Right ventricle myocardium inferior (tissue), 1 donor: Measurements from ENCODE around the gene EIF5A. TPM values are rescaled to one million over a fixed set of nuclear protein-coding genes. Genes with fewer than 3 reads are reported as not detected.

Experiments
- ATAC-seq: fragments of 200-7000 bp; cut with Tn5 transposase; one replicate; pipeline ENCODE4 v1.9.1; 2020; ENCODE audit warnings: mild to moderate bottlenecking, moderate library complexity
- DNase-seq: peaks from one replicate; pipeline ENCODE4 v3.0.0; 2021; ENCODE audit errors: missing footprints
- intact Hi-C: fragments of 100-400 bp; cut with DNase I; formaldehyde crosslinking; loops from one replicate; pipeline ENCODE4 v1.11.0; 2022
- long read RNA-seq: library from polyadenylated mRNA; unstranded; transcript quantifications from one replicate; pipeline ENCODE4 v2.0.0, GENCODE V29; 2021
- total RNA-seq: library from RNA; stranded (reverse); fragmentation: NEBNext Ultra II Directional; extraction: Animal tissue kit (Norgen Biotek cat#: 25700); gene quantifications from one replicate; pipeline ENCODE4 v1.2.1, GENCODE V29; 2021
- donor health status: DM: no; HTN: yes; CAD: no; lungs with severe emphysema.

Gene EIF5A
- total RNA-seq: 326 TPM
- long read RNA-seq, transcript EIF5A-202 (6 exons, 1,511 nt): major isoform, 128 of 151 reads
- long read RNA-seq, partial matches to known transcripts: 8 of 151 reads
- long read RNA-seq, other reads (novel, unspliced or antisense): 8 of 151 reads

GRCh38 chr17:7306911-7307685, at the start of gene EIF5A:
Gene EIF5A, plus strand, starts transcription at chr17:7307628. Its CDS starts 2,008 bp downstream, at chr17:7309636.
- peak; percentile 96 for ATAC-seq
- DNase-seq: peak; percentile 100
- intact Hi-C loops: loop anchor here (5.0 kb wide), 1 partner anchor 65 kb away; the partner anchor contains the start of gene GABARAP

- DNase-seq (no peak), ATAC-seq (no peak)
- intact Hi-C loops: loop anchor here (10.0 kb wide), 1 partner anchor 306 kb away; the partner anchor contains the start of gene SENP3
These were observed 48.5 kb upstream of the EIF5A start for GRCh38 chr17:7258731-7259554.

- intact Hi-C loops: loop anchor here (10.0 kb wide), 1 partner anchor 305 kb away; the partner anchor contains the start of gene SENP3
- ATAC-seq (no peak), DNase-seq (no peak)
These were observed 47.9 kb upstream of the EIF5A start for GRCh38 chr17:7259555-7259889.

- ATAC-seq (peak; percentile 9), DNase-seq (no peak)
- intact Hi-C loops: no loop called here
These were observed 47.3 kb upstream of the EIF5A start for GRCh38 chr17:7260151-7260550.

- DNase-seq (peak; percentile 76), ATAC-seq (peak; percentile 54)
- intact Hi-C loops: no loop called here
These were observed 46.6 kb upstream of the EIF5A start for GRCh38 chr17:7260651-7261378.

- DNase-seq (no peak), ATAC-seq (peak; percentile 27)
- intact Hi-C loops: no loop called here
These were observed 45.8 kb upstream of the EIF5A start for GRCh38 chr17:7261379-7262191.

- no peak for DNase-seq
- intact Hi-C loops: no loop called here
- ATAC-seq: no peak
These were observed 45.1 kb upstream of the EIF5A start, which contains the start of gene CLDN7 for GRCh38 chr17:7262192-7262934. Gene CLDN7, minus strand, starts transcription at chr17:7262478. Its CDS starts 435 bp downstream, at chr17:7262043.

GRCh38 chr17:7262935-7263800, 44.3 kb upstream of the EIF5A start:
- peak; percentile 15 for ATAC-seq
- no peak for DNase-seq

GRCh38 chr17:7263801-7264078, 43.7 kb upstream of the EIF5A start:
- no peak for DNase-seq
- intact Hi-C loops: no loop called here
- no peak for ATAC-seq

More at GRCh38 chr17:7262935-7263800, 44.3 kb upstream of the EIF5A start:
- intact Hi-C loops: no loop called here

GRCh38 chr17:7266784-7267183, 40.6 kb upstream of the EIF5A start:
- intact Hi-C loops: no loop called here
- DNase-seq: no peak
- no peak for ATAC-seq

- intact Hi-C loops: no loop called here
- ATAC-seq (no peak), DNase-seq (no peak)
These were observed 28.0 kb upstream of the EIF5A start for GRCh38 chr17:7279448-7279847.

- DNase-seq: peak; percentile 87
- peak; percentile 68 for ATAC-seq
- intact Hi-C loops: loop anchor here (1.0 to 2.0 kb wide), 4 partner anchors 16 to 66 kb away; partner anchors contain the start of genes ELP5 and GABARAP
These were observed 26.8 kb upstream of the EIF5A start for GRCh38 chr17:7280519-7281073.

- ATAC-seq (peak; percentile 84), DNase-seq (peak; percentile 97)
- intact Hi-C loops: loop anchor here (1.0 to 2.0 kb wide), 3 partner anchors 29 to 65 kb away; partner anchors contain the start of genes ELP5 and GABARAP
These were observed 26.1 kb upstream of the EIF5A start, which contains the start of gene SLC2A4 for GRCh38 chr17:7281074-7281952. Gene SLC2A4, plus strand, starts transcription at chr17:7281718. Its CDS starts 217 bp downstream, at chr17:7281935.

GRCh38 chr17:7281953-7282751, 25.3 kb upstream of the EIF5A start:
- ATAC-seq (peak; percentile 67), DNase-seq (peak; percentile 83)
- intact Hi-C loops: loop anchor here (1.0 to 2.0 kb wide), 4 partner anchors 10 to 65 kb away; partner anchors contain the start of genes ELP5 and GABARAP
